ENCODE results near the gene NOSTRIN.

GRCh38 chr2:168796583-168797285 is 5.7 kb upstream of the NOSTRIN start:
- no peak for TF ChIP-seq CTCF (IDR thresholded peaks at IDR 0.05; ENCODE audit: low read depth, low read length, missing input control)
- TF ChIP-seq JUND (IDR thresholded peaks at IDR 0.05): no peak
- TF ChIP-seq SP1 (IDR thresholded peaks at IDR 0.05): peak; percentile 50

Measured in liver (tissue), 3 donors.